GM12878 (cell line): Measurements from ENCODE around the gene DYNLL1. TPM values are rescaled to one million over a fixed set of nuclear protein-coding genes. Genes with fewer than 3 reads are reported as not detected.

ENCODE experiments used
- ATAC-seq: fragments of 200-7000 bp; cut with Tn5 transposase; 3 replicates; pipeline ENCODE4 v1.9.1; 2020; ENCODE audit warnings: mild to moderate bottlenecking, moderate library complexity
- BruUV-seq: library from RNA; stranded (reverse); fragments of 400-500 nt; replicated peaks from 2 replicates; lab custom pipeline; 2021; lab: Mats Ljungman, UMichigan
- CTCF ChIA-PET: fragments of 300-600 bp; sonication (Branson Sonifier 250); formaldehyde crosslinking; extraction: SDS; loops from one replicate; lab custom pipeline; 2021; ENCODE audit warnings: inconsistent platforms; lab: Yijun Ruan, JAX
- POLR2A ChIA-PET: fragments of 350-600 bp; formaldehyde crosslinking; extraction: SDS; loops from one replicate; lab custom pipeline; 2021; ENCODE audit warnings: inconsistent platforms; lab: Charles Lee
- RAD21 ChIA-PET: fragments of 300-600 bp; sonication (Branson Sonifier 250); formaldehyde crosslinking; loops from one replicate; lab custom pipeline; 2023; ENCODE audit warnings: antibody characterized with exemption; ENCODE audit not compliant: unreplicated experiment; lab: Charles Lee
- SMC1A ChIA-PET: fragments of 300-600 bp; sonication (Branson Sonifier 250); formaldehyde crosslinking; loops from one replicate; lab custom pipeline; 2023; ENCODE audit not compliant: unreplicated experiment, uncharacterized antibody; lab: Charles Lee
- DNase-seq: peaks from one replicate; pipeline ENCODE4 v3.0.0-alpha.2; 2011; ENCODE audit warnings: low read depth, low spot score
- FAIRE-seq: peaks from 3 replicates; lab custom pipeline; 2011; peaks lifted over from hg19 to GRCh38; lab: Jason Lieb, UNC
- H2AFZ ChIP-seq: 2 replicates; pipeline ENCODE4 v1.6.0; 2011; ENCODE audit warnings: low read depth, low read length, control low read depth; ENCODE audit not compliant: control insufficient read depth
- H3K27ac ChIP-seq: 2 replicates; pipeline ENCODE4 v1.5.1; 2011; ENCODE audit warnings: control low read depth; ENCODE audit not compliant: control insufficient read depth, insufficient read depth
- H3K27me3 ChIP-seq, 2 experiments: replicated peaks in 1 of 2; 2 replicates each; pipeline versions ENCODE4 v1.6.0 to v1.6.1; 2011; ENCODE audit warnings: low read length in 1 of 2; ENCODE audit not compliant: control insufficient read depth in 2 of 2, insufficient read depth in 2 of 2
- H3K36me3 ChIP-seq, 2 experiments: 2 replicates each; pipeline ENCODE4 v1.5.1; 2011; ENCODE audit warnings: low read length in 1 of 2; ENCODE audit not compliant: control insufficient read depth in 2 of 2, insufficient read depth in 2 of 2
- H3K4me1 ChIP-seq: 2 replicates; pipeline ENCODE4 v1.6.1; 2011; ENCODE audit warnings: mild to moderate bottlenecking, low read length, moderate library complexity, mixed read lengths; ENCODE audit not compliant: control insufficient read depth, insufficient read depth
- H3K4me2 ChIP-seq: 2 replicates; pipeline ENCODE4 v1.6.0; 2011; ENCODE audit warnings: control low read depth; ENCODE audit not compliant: control insufficient read depth, insufficient read depth
- H3K4me3 ChIP-seq: fragments of 200-600 bp; sonication (generic); 2 replicates; pipeline ENCODE4 v1.5.1; 2016
- H3K79me2 ChIP-seq: 2 replicates; pipeline ENCODE4 v1.6.0; 2011; ENCODE audit warnings: low read length; ENCODE audit not compliant: control insufficient read depth, insufficient read depth
- H3K9ac ChIP-seq: 2 replicates; pipeline ENCODE4 v1.8.0; 2011; ENCODE audit warnings: low read length, control low read depth, mixed read lengths; ENCODE audit not compliant: control insufficient read depth, insufficient read depth
- H3K9me3 ChIP-seq: replicated peaks from 3 replicates; pipeline ENCODE4 v1.5.1; 2011; ENCODE audit warnings: mild to moderate bottlenecking, low read length; ENCODE audit not compliant: control insufficient read depth, insufficient read depth
- H4K20me1 ChIP-seq: 2 replicates; pipeline ENCODE4 v1.6.0; 2011; ENCODE audit not compliant: control insufficient read depth, insufficient read depth
- BMI1 ChIP-seq: fragments of 450-650 bp; IDR thresholded peaks from 2 replicates; pipeline ENCODE4 v1.6.1; 2016; ENCODE audit warnings: mild to moderate bottlenecking, moderate library complexity, borderline replicate concordance
- CHD1 ChIP-seq: IDR thresholded peaks from 2 replicates; pipeline ENCODE4 v1.6.1; 2012; ENCODE audit warnings: low read depth, low read length, improper control_type of control experiment
- CREM ChIP-seq: IDR thresholded peaks from 2 replicates; pipeline ENCODE4 v1.6.1; 2014; ENCODE audit warnings: antibody characterized with exemption, low read depth
- HCFC1 ChIP-seq: fragments of 150-350 bp; IDR thresholded peaks from 2 replicates; pipeline ENCODE4 v1.6.1; 2014; ENCODE audit warnings: low read length
- HDGF ChIP-seq: fragments of 450-650 bp; IDR thresholded peaks from 2 replicates; pipeline ENCODE4 v1.6.1; 2016; ENCODE audit warnings: antibody characterized with exemption
- IKZF2 ChIP-seq, 2 experiments: fragments of 450-650 bp; IDR thresholded peaks; 2 replicates each; pipeline ENCODE4 v1.6.1; 2017; ENCODE audit warnings: mild to moderate bottlenecking in 2 of 2, moderate library complexity in 2 of 2
- MYB ChIP-seq: fragments of 150-350 bp; IDR thresholded peaks from 2 replicates; pipeline ENCODE4 v1.6.1; 2014; ENCODE audit warnings: mild to moderate bottlenecking, low read depth, low read length, borderline replicate concordance
- NFIC ChIP-seq: IDR thresholded peaks from 2 replicates; pipeline ENCODE4 v1.6.1; 2012; ENCODE audit warnings: low read depth, mild to moderate bottlenecking, inconsistent platforms, low read length, moderate library complexity
- POLR2AphosphoS2 ChIP-seq: IDR thresholded peaks from 2 replicates; pipeline ENCODE4 v1.6.1; 2011; ENCODE audit warnings: low read depth, mild to moderate bottlenecking, low read length, improper control_type of control experiment, moderate library complexity
- SMC3 ChIP-seq: IDR thresholded peaks from 2 replicates; pipeline ENCODE4 v1.6.1; 2011; ENCODE audit warnings: low read length, improper control_type of control experiment, borderline replicate concordance
- STAT3 ChIP-seq: IDR thresholded peaks from 2 replicates; pipeline ENCODE4 v1.6.1; 2011; ENCODE audit warnings: low read depth, low read length, improper control_type of control experiment
- ZBED1 ChIP-seq: IDR thresholded peaks from 2 replicates; pipeline ENCODE4 v1.6.1; 2016; ENCODE audit warnings: borderline replicate concordance
- ZBTB40 ChIP-seq: fragments of 450-650 bp; IDR thresholded peaks from 2 replicates; pipeline ENCODE4 v1.6.1; 2016; ENCODE audit warnings: mild to moderate bottlenecking, moderate library complexity, borderline replicate concordance
- ZNF217 ChIP-seq: fragments of 450-650 bp; IDR thresholded peaks from 2 replicates; pipeline ENCODE4 v1.6.1; 2017; ENCODE audit warnings: antibody characterized with exemption, mild to moderate bottlenecking
- ZZZ3 ChIP-seq: IDR thresholded peaks from 2 replicates; pipeline ENCODE4 v1.6.1; 2011; ENCODE audit warnings: low read depth; ENCODE audit not compliant: control insufficient read depth, insufficient read length
- WGBS: methylation state at CpG from one replicate; pipeline ENCODE4 v1.1.6; 2016; ENCODE audit warnings: low lambda C conversion rate; ENCODE audit not compliant: insufficient replicate concordance, insufficient coverage; ENCODE audit errors: missing lambda C conversion rate; 5-methylcytosine and 5-hydroxymethylcytosine counted together
- in situ Hi-C: fragments of 300-500 bp; cut with MboI; formaldehyde crosslinking; loops from 9 replicates; pipeline ENCODE4 v1.14.3; 2018; ENCODE audit warnings: mixed read lengths
- intact Hi-C: fragments of 100-400 bp; cut with micrococcal nuclease; formaldehyde crosslinking; loops from one replicate; pipeline ENCODE4 v1.14.2; 2022; ENCODE audit not compliant: unreplicated experiment
- polyA plus RNA-seq, 11 experiments: library from polyadenylated mRNA; depleted of rRNA in 4 of 11; unstranded in 6 of 11; stranded (reverse) in 5 of 11; fragments of >200 nt; fragmentation: Nextera tagmentation in 4 of 11; fragmentation: Illumina TruSeq in 1 of 11; extraction: Ambion mirVana in 4 of 11; extraction: Trizol in 1 of 11; gene quantifications; 1 replicate in 1 of 11; 2 replicates in 10 of 11; pipeline versions ENCODE4 v1.2.1 to v1.2.3, GENCODE V29; 2011 to 2016; ENCODE audit warnings: inconsistent platforms in 2 of 11, missing spikeins in 2 of 11, low read depth in 1 of 11
- total RNA-seq, 4 experiments: library from RNA; depleted of rRNA in 3 of 4; stranded (reverse); fragments of >200 nt in 3 of 4; fragmentation: Illumina TruSeq in 1 of 4; extraction: Trizol in 1 of 4; gene quantifications; 2 replicates each; pipeline versions ENCODE4 v1.2.1 to v1.2.3, GENCODE V29; 2013 to 2021
- TF ChIP-seq, protein P1 (sequence below): IDR thresholded peaks from 2 replicates; pipeline ENCODE4 v1.6.1; 2011; ENCODE audit warnings: borderline replicate concordance, low read depth, mild to moderate bottlenecking, moderate library complexity, low read length; ENCODE audit not compliant: insufficient read depth, poor library complexity, severe bottlenecking

Gene DYNLL1
- total and polyA plus RNA-seq, 10 of the 15 experiments (the other 5 are each of a cell fraction or from before 2014, with no cell fraction given) = 239 to 796 (median 379) TPM

DNA sequence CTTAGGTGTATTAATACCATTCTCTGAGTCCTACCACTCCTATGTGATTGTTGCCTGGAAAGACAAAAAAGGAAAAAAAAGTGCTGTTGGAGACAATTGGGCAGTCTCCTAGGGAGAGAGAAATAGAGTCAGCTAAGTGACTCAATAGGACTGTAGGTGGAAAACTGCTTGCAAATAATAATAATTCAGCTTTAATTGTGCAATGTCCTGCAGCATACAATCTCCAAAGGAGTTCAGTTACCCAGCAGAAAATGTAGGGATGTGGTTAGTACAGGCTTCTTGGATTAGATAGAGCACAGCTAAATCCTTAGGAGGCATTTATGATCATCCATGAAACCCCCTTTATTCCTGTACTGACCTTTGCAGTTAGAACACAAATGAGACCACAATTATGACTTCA lies 23.4 kb upstream of the DYNLL1 start (continued):
- no peak for TF ChIP-seq STAT3

GRCh38 chr12:120473807-120474615 lies 21.9 kb upstream of the DYNLL1 start:
- intact Hi-C loops = no loop called here
- WGBS = 74% methylated on average over 6 of the region's 6 CpGs
- TF ChIP-seq HDGF (no peak), ZBED1 (no peak), CHD1 (no peak), ZNF217 (no peak), ZZZ3 (no peak), CREM (no peak), MYB (no peak), SMC3 (no peak), BMI1 (no peak), HCFC1 (no peak), ZBTB40 (no peak), POLR2AphosphoS2 (no peak), NFIC (no peak), IKZF2 (IDR thresholded peaks at IDR 0.05) (no peak)
- TF ChIP-seq, protein P1, sequence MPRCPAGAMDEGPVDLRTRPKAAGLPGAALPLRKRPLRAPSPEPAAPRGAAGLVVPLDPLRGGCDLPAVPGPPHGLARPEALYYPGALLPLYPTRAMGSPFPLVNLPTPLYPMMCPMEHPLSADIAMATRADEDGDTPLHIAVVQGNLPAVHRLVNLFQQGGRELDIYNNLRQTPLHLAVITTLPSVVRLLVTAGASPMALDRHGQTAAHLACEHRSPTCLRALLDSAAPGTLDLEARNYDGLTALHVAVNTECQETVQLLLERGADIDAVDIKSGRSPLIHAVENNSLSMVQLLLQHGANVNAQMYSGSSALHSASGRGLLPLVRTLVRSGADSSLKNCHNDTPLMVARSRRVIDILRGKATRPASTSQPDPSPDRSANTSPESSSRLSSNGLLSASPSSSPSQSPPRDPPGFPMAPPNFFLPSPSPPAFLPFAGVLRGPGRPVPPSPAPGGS = no peak

More at GRCh38 chr12:120473807-120474615, 21.9 kb upstream of the DYNLL1 start:
- Histone ChIP-seq H3K27ac (no peak overlapping the region), H4K20me1 (no peaks in the 10 kb centered on the region), H3K4me2 (0 out of 2 replicates have a peak overlapping the region, but pooled peaks have one; percentile 17), H3K4me3 (no peak overlapping the region), H3K27me3 (no peaks in the 10 kb centered on the region), H3K9me3 (no peaks in the 10 kb centered on the region), H3K4me1 (peaks cover 4% of the 10 kb centered on the region; the same call in 1 of the 2 replicates), H3K79me2 (peaks cover 13% of the 10 kb centered on the region), H3K36me3 (no peaks in the 10 kb centered on the region), H3K9ac (no peak overlapping the region), H2AFZ (no peak overlapping the region)
- DNase-seq (no peak), FAIRE-seq (no peak), ATAC-seq (no peak)
- POLR2A ChIA-PET = interaction anchor here (0.6 to 2.0 kb wide), 5 partner anchors 11 to 64 kb away, joined by 4 to 7 read pairs (median 4); no protein-coding TSS in a partner anchor
- BruUV-seq = no TSS peak
- CTCF ChIA-PET = interaction anchor here (0.6 to 2.7 kb wide), 7 partner anchors 12 to 157 kb away, joined by 3 to 9 read pairs (median 5); partner anchors contain the start of gene DYNLL1
- in situ Hi-C loops = no loop called here
- SMC1A ChIA-PET = interaction anchor here (1.1 to 1.3 kb wide), 2 partner anchors 10 to 23 kb away, joined by 3 read pairs; no protein-coding TSS in a partner anchor
- RAD21 ChIA-PET = interaction anchor here (0.7 to 0.8 kb wide), 2 partner anchors 23 to 76 kb away, joined by 3 to 6 read pairs; no protein-coding TSS in a partner anchor
